GM18867 (cell line): ENCODE data around the gene LGMN.
"Not testable (repeated sequence)": the region's sequence is repeated elsewhere in the genome, so short reads cannot be mapped to it uniquely, and the experiment has no call there.

Experiments used
- ATAC-seq: cut with Tn5 transposase; IDR thresholded peaks from one replicate; pipeline ENCODE4 v1.9.1; 2021; ENCODE audit warnings: mild to moderate bottlenecking, moderate library complexity; ENCODE audit not compliant: unreplicated experiment

Gene LGMN

GRCh38 chr14:92748259-92749016 is at the start of gene LGMN:
LGMN (minus strand) TSS chr14:92748627; CDS start chr14:92732786, 15,841 bp downstream.
- peak; percentile 79 for ATAC-seq

GRCh38 chr14:92794961-92795360 is 46.5 kb upstream of the LGMN start:
- ATAC-seq: no peak

GRCh38 chr14:92794547-92794941 is 46.1 kb upstream of the LGMN start:
- no peak for ATAC-seq

- ATAC-seq: peak; percentile 97
Observed at GRCh38 chr14:92793709-92794546, 45.5 kb upstream of the LGMN start, which contains the start of gene GOLGA5. GOLGA5 (plus strand) TSS chr14:92794305; CDS start chr14:92797438, 3,133 bp downstream.

- ATAC-seq: no peak
Observed at GRCh38 chr14:92792885-92793284, 44.5 kb upstream of the LGMN start.

- ATAC-seq: no peak
Observed at GRCh38 chr14:92789457-92790089, 41.1 kb upstream of the LGMN start.

- ATAC-seq: no peak
Observed at GRCh38 chr14:92787554-92787953, 39.1 kb upstream of the LGMN start.

GRCh38 chr14:92786427-92786756 is 38.0 kb upstream of the LGMN start:
- no peak for ATAC-seq

- ATAC-seq: no peak
Observed at GRCh38 chr14:92785667-92786426, 37.4 kb upstream of the LGMN start.

GRCh38 chr14:92783813-92784431 is 35.5 kb upstream of the LGMN start:
- ATAC-seq: peak; percentile 56

- ATAC-seq: no peak
Observed at GRCh38 chr14:92781350-92781749, 32.9 kb upstream of the LGMN start.

- ATAC-seq: no peak
Observed at GRCh38 chr14:92780444-92781232, 32.2 kb upstream of the LGMN start.

- not testable (repeated sequence) for ATAC-seq
Observed at GRCh38 chr14:92778868-92779565, 30.6 kb upstream of the LGMN start.

- ATAC-seq: peak; percentile 91
Observed at GRCh38 chr14:92775292-92775691, 26.9 kb upstream of the LGMN start.

GRCh38 chr14:92774572-92774971 is 26.1 kb upstream of the LGMN start:
- ATAC-seq: no peak

GRCh38 chr14:92770484-92770883 is 22.1 kb upstream of the LGMN start:
- ATAC-seq: no peak

GRCh38 chr14:92768795-92769194 is 20.4 kb upstream of the LGMN start:
- ATAC-seq: no peak

GRCh38 chr14:92768236-92768635 is 19.8 kb upstream of the LGMN start:
- ATAC-seq: peak; percentile 94
